K562 (cell line): Measurements from ENCODE around the gene CCL4. TPM values are rescaled to one million over a fixed set of nuclear protein-coding genes. Genes with fewer than 3 reads are reported as not detected.

ENCODE experiments used
- ATAC-seq: fragments of 200-7000 bp; cut with Tn5 transposase; 3 replicates; pipeline ENCODE4 v1.9.1; 2020; ENCODE audit warnings: moderate library complexity
- BruUV-seq: library from RNA; stranded (reverse); fragments of 400-500 nt; replicated peaks from 2 replicates; lab custom pipeline; 2021; lab: Mats Ljungman, UMichigan
- CTCF ChIA-PET: fragments of 300-600 bp; formaldehyde crosslinking; extraction: SDS; loops from one replicate; lab custom pipeline; 2021; ENCODE audit warnings: low intra/inter-chr PET ratio; lab: Yijun Ruan, JAX
- POLR2A ChIA-PET: fragments of 300-600, 350-650 bp; sonication (Branson Sonifier 250); formaldehyde crosslinking; extraction: SDS; loops from one replicate; lab custom pipeline; 2021; ENCODE audit warnings: antibody characterized with exemption, inconsistent platforms; lab: Yijun Ruan, JAX
- DNase-seq, 4 experiments: peaks; one replicate each; pipeline versions ENCODE4 v3.0.0 to v3.0.0-alpha.2; 2011 to 2018; ENCODE audit warnings: low spot score in 3 of 4, mixed read lengths in 3 of 4; ENCODE audit errors: extremely low read depth in 1 of 4
- FAIRE-seq: peaks from 2 replicates; lab custom pipeline; 2011; peaks lifted over from hg19 to GRCh38; lab: Jason Lieb, UNC
- H2AFZ ChIP-seq: 2 replicates; pipeline ENCODE4 v1.6.0; 2011; ENCODE audit warnings: low read depth, low read length, control low read depth, inconsistent platforms
- H3K27ac ChIP-seq: fragments of 200-600 bp; 3 replicates; pipeline ENCODE4 v1.8.0; 2011; ENCODE audit warnings: low read depth, mild to moderate bottlenecking, control low read depth, inconsistent platforms, low read length, moderate library complexity, mixed read lengths; ENCODE audit errors: extremely low read depth
- H3K27me3 ChIP-seq, 2 experiments: fragments of 300-600 bp in 1 of 2; 2 replicates in 1 of 2; 3 replicates in 1 of 2; pipeline versions ENCODE4 v1.6.0 to v1.8.0; 2011; ENCODE audit warnings: inconsistent platforms in 2 of 2, low read length in 2 of 2, mild to moderate bottlenecking in 1 of 2, mixed read lengths in 1 of 2, moderate library complexity in 1 of 2; ENCODE audit not compliant: control insufficient read depth in 2 of 2, insufficient read depth in 2 of 2
- H3K36me3 ChIP-seq: fragments of 300-600 bp; 3 replicates; pipeline ENCODE4 v1.8.0; 2011; ENCODE audit warnings: mild to moderate bottlenecking, low read length, inconsistent platforms; ENCODE audit not compliant: control insufficient read depth, insufficient read depth
- H3K4me1 ChIP-seq, 2 experiments: fragments of 200-600 bp in 1 of 2; replicated peaks in 1 of 2; 2 replicates in 1 of 2; 3 replicates in 1 of 2; pipeline versions ENCODE4 v1.5.1 to v1.8.0; 2011; ENCODE audit warnings: inconsistent platforms in 2 of 2, low read length in 2 of 2, mild to moderate bottlenecking in 1 of 2, mixed read lengths in 1 of 2, moderate library complexity in 1 of 2; ENCODE audit not compliant: control insufficient read depth in 2 of 2, insufficient read depth in 2 of 2
- H3K4me2 ChIP-seq: 2 replicates; pipeline ENCODE4 v1.6.1; 2011; ENCODE audit warnings: low read length, control low read depth, inconsistent platforms, mixed read lengths; ENCODE audit not compliant: insufficient read depth
- H3K4me3 ChIP-seq: fragments of 200-600 bp; sonication (generic), shearing (Covaris generic); 2 replicates; pipeline ENCODE4 v1.5.1; 2016; ENCODE audit warnings: control low read depth, inconsistent platforms
- H3K79me2 ChIP-seq: fragments of 200-600 bp; 3 replicates; pipeline ENCODE4 v1.8.0; 2011; ENCODE audit warnings: low read length, inconsistent platforms; ENCODE audit not compliant: control insufficient read depth, insufficient read depth
- H3K9ac ChIP-seq, 2 experiments: 2 replicates each; pipeline versions ENCODE4 v1.6.0 to v1.6.1; 2011; ENCODE audit warnings: low read depth in 2 of 2, low read length in 2 of 2, control low read depth in 1 of 2, inconsistent platforms in 1 of 2, mild to moderate bottlenecking in 1 of 2, mixed read lengths in 1 of 2; ENCODE audit not compliant: insufficient read depth in 1 of 2
- H3K9me1 ChIP-seq: one replicate; pipeline ENCODE4 v1.6.0; 2011; ENCODE audit warnings: inconsistent platforms, mild to moderate bottlenecking, low read length, moderate library complexity; ENCODE audit not compliant: control insufficient read depth, insufficient read depth
- H3K9me3 ChIP-seq: replicated peaks from 2 replicates; pipeline ENCODE4 v1.5.1; 2011; ENCODE audit warnings: low read depth, low read length, inconsistent platforms; ENCODE audit not compliant: control insufficient read depth, insufficient read depth
- H4K20me1 ChIP-seq: replicated peaks from 2 replicates; pipeline ENCODE4 v1.6.1; 2011; ENCODE audit warnings: low read length, inconsistent platforms, mixed read lengths; ENCODE audit not compliant: control insufficient read depth, insufficient read depth
- AFF4 ChIP-seq: sonication (generic); formaldehyde crosslinking; IDR thresholded peaks from 2 replicates; pipeline ENCODE4 v1.8.0; 2023; ENCODE audit warnings: mild to moderate bottlenecking, missing genetic modification reagents
- POLR2H ChIP-seq: IDR thresholded peaks from 2 replicates; pipeline ENCODE4 v1.6.1; 2016; ENCODE audit warnings: missing genetic modification characterization, low read depth, mild to moderate bottlenecking, control low read depth, missing compliant biosample characterization, moderate library complexity
- WGBS: fragments of 100-300 bp; shearing (Covaris generic); methylation state at CpG from one replicate; pipeline ENCODE4 v1.1.6; 2016; ENCODE audit warnings: low coverage, mixed read lengths; ENCODE audit not compliant: insufficient coverage; ENCODE audit errors: missing lambda C conversion rate; 5-methylcytosine and 5-hydroxymethylcytosine counted together
- in situ Hi-C: fragments of 300-500 bp; cut with MboI; formaldehyde crosslinking; loops from 4 replicates; pipeline ENCODE4 v1.15.0; 2018; ENCODE audit warnings: inconsistent platforms, mixed read lengths
- intact Hi-C: fragments of 100-400 bp; cut with micrococcal nuclease; formaldehyde crosslinking; loops from 2 replicates; pipeline ENCODE4 v1.14.2; 2022
- polyA plus RNA-seq, 8 experiments: library from polyadenylated mRNA; depleted of rRNA in 4 of 8; stranded (reverse) in 5 of 8; unstranded in 3 of 8; fragments of >200 nt; fragmentation: Nextera tagmentation in 2 of 8; fragmentation: Illumina TruSeq in 1 of 8; extraction: Ambion mirVana in 2 of 8; extraction: Trizol in 1 of 8; gene quantifications; 2 replicates each; pipeline versions ENCODE4 v1.2.1 to v1.2.3, GENCODE V29; 2011 to 2014; ENCODE audit warnings: inconsistent platforms in 1 of 8, missing spikeins in 1 of 8
- total RNA-seq, 7 experiments: library from RNA; depleted of rRNA in 6 of 7; stranded (reverse); fragments of >200 nt in 6 of 7; fragmentation: Illumina TruSeq in 2 of 7; extraction: Trizol in 2 of 7; gene quantifications; 2 replicates each; pipeline versions ENCODE4 v1.2.1 to v1.2.3, GENCODE V29; 2011 to 2021; ENCODE audit warnings: low replicate concordance in 1 of 7

CCL4 gene
- total and polyA plus RNA-seq, 9 of the 15 experiments (the other 6 are each of a cell fraction or from before 2014, with no cell fraction given): 0.91 TPM; not detected in 8

- 0% methylated on average over 5 of the region's 5 CpGs for WGBS
Observed at GRCh38 chr17:36144981-36145729, 41.5 kb downstream of the CCL4 start.

More at GRCh38 chr17:36144981-36145729, 41.5 kb downstream of the CCL4 start:
- intact Hi-C loops: loop anchor here (10.0 kb wide), 1 partner anchor 290 kb away; no protein-coding TSS in a partner anchor
- H3K9me1 ChIP-seq: no peaks in the 10 kb centered on the region
- no peak overlapping the region for H3K4me2 ChIP-seq
- BruUV-seq: no TSS peak
- FAIRE-seq: no peak
- H3K27ac ChIP-seq: no peak overlapping the region
- in situ Hi-C loops: no loop called here
- H3K9me3 ChIP-seq: no peaks in the 10 kb centered on the region
- H3K79me2 ChIP-seq: no peaks in the 10 kb centered on the region
- H3K9ac ChIP-seq: no peak overlapping the region
- H3K4me3 ChIP-seq: no peak overlapping the region
- peaks cover 0 to 12% of the 10 kb centered on the region in 2 experiments; a peak in 3 of 5 replicates for H3K27me3 ChIP-seq
- no peaks in the 10 kb centered on the region for H4K20me1 ChIP-seq
- DNase-seq: no peak
- no peak for TF ChIP-seq AFF4
- TF ChIP-seq POLR2H (tag): no peak
- peaks cover 3 to 5% of the 10 kb centered on the region in 2 experiments; a peak in 1 of 5 replicates for H3K4me1 ChIP-seq
- H2AFZ ChIP-seq: no peak overlapping the region
- no peak for ATAC-seq
- H3K36me3 ChIP-seq: no peaks in the 10 kb centered on the region
- CTCF ChIA-PET: no interaction called here
- POLR2A ChIA-PET: no interaction called here
